Left colon (tissue), 2 donors: Measurements from ENCODE around the gene NCOA1. TPM values are rescaled to one million over a fixed set of nuclear protein-coding genes. Genes with fewer than 3 reads are reported as not detected.

Experiments used
- ATAC-seq: fragments of 200-7000 bp; cut with Tn5 transposase; one replicate; pipeline ENCODE4 v1.9.1; 2020; ENCODE audit warnings: mild to moderate bottlenecking, moderate library complexity
- DNase-seq, 2 donors: peaks; one replicate each; pipeline ENCODE4 v3.0.0-alpha.2; 2020
- intact Hi-C, 2 donors: fragments of 100-400 bp; cut with DNase I in 1 of 2; cut with micrococcal nuclease in 1 of 2; formaldehyde crosslinking; loops; one replicate each; pipeline versions ENCODE4 v1.11.2 to v1.14.0; 2022; cut with DNase I, micrococcal nuclease
- total RNA-seq, 2 donors: library from RNA; stranded (reverse); fragmentation: NEBNext Ultra II Directional; extraction: Animal tissue kit (Norgen Biotek cat#: 25700); gene quantifications; one replicate each; pipeline ENCODE4 v1.2.1, GENCODE V29; 2021
- donor health status: DM: no; HTN: no; CAD: no.
- donor health status: DM: yes; HTN: yes; CAD: no.

The NCOA1 gene
- total RNA-seq, 2 donors from 2014 or later = 34.2 to 38.9 TPM

GRCh38 chr2:24707143-24707542 lies 216.1 kb downstream of the NCOA1 start:
- intact Hi-C loops = no loop called here
- ATAC-seq = no peak

GRCh38 chr2:24708537-24709152 lies 217.6 kb downstream of the NCOA1 start:
- intact Hi-C loops = no loop called here
- no peak for DNase-seq
- no peak for ATAC-seq

More at GRCh38 chr2:24707143-24707542, 216.1 kb downstream of the NCOA1 start:
- DNase-seq = no peak

- intact Hi-C loops = no loop called here
- DNase-seq = no peak
- no peak for ATAC-seq
These were observed 219.8 kb downstream of the NCOA1 start for GRCh38 chr2:24710806-24711205.

GRCh38 chr2:24711865-24712264 lies 220.8 kb downstream of the NCOA1 start:
- intact Hi-C loops = no loop called here
- no peak for DNase-seq
- ATAC-seq = no peak

GRCh38 chr2:24712296-24712695 lies 221.2 kb downstream of the NCOA1 start:
- intact Hi-C loops = no loop called here
- DNase-seq (no peak), ATAC-seq (no peak)

GRCh38 chr2:24717263-24717951 lies 226.4 kb downstream of the NCOA1 start:
- ATAC-seq = no peak
- intact Hi-C loops = no loop called here
- DNase-seq = no peak

- DNase-seq = no peak
- ATAC-seq = no peak
- intact Hi-C loops = no loop called here
These were observed 229.3 kb downstream of the NCOA1 start for GRCh38 chr2:24720310-24720709.

- peak; percentile 66 for ATAC-seq
These were observed 230.4 kb downstream of the NCOA1 start for GRCh38 chr2:24721470-24721869.

GRCh38 chr2:24722141-24722790 lies 231.2 kb downstream of the NCOA1 start:
- no peak for ATAC-seq
- DNase-seq = no peak
- intact Hi-C loops = no loop called here

More at GRCh38 chr2:24721470-24721869, 230.4 kb downstream of the NCOA1 start:
- intact Hi-C loops = no loop called here
- DNase-seq = peak; percentile 60 to 62

- no peak for ATAC-seq
- intact Hi-C loops = no loop called here
- DNase-seq = no peak
These were observed 232.1 kb downstream of the NCOA1 start for GRCh38 chr2:24723191-24723590.

- intact Hi-C loops = no loop called here
- DNase-seq (no peak), ATAC-seq (no peak)
These were observed 232.6 kb downstream of the NCOA1 start for GRCh38 chr2:24723665-24724064.

GRCh38 chr2:24724111-24724775 lies 233.2 kb downstream of the NCOA1 start:
- intact Hi-C loops = no loop called here
- DNase-seq = no peak
- ATAC-seq = no peak

GRCh38 chr2:24725956-24726355 lies 234.9 kb downstream of the NCOA1 start:
- no peak for ATAC-seq
- intact Hi-C loops = no loop called here
- DNase-seq = no peak

- intact Hi-C loops = no loop called here
- no peak for DNase-seq
- ATAC-seq = no peak
These were observed 239.4 kb downstream of the NCOA1 start for GRCh38 chr2:24730481-24730880.

GRCh38 chr2:24731040-24731439 lies 240.0 kb downstream of the NCOA1 start:
- DNase-seq = no peak
- intact Hi-C loops = no loop called here
- ATAC-seq = no peak

- intact Hi-C loops = no loop called here
- ATAC-seq (no peak), DNase-seq (no peak)
These were observed 240.9 kb downstream of the NCOA1 start for GRCh38 chr2:24731923-24732322.

GRCh38 chr2:24734741-24735140 lies 243.7 kb downstream of the NCOA1 start:
- intact Hi-C loops = no loop called here
- DNase-seq = no peak
- no peak for ATAC-seq

GRCh38 chr2:24739354-24740025 lies 248.4 kb downstream of the NCOA1 start:
- no peak for DNase-seq
- ATAC-seq = no peak
- intact Hi-C loops = no loop called here

- no peak for DNase-seq
- no peak for ATAC-seq
These were observed 249.1 kb downstream of the NCOA1 start for GRCh38 chr2:24740142-24740541.

More at GRCh38 chr2:24740142-24740541, 249.1 kb downstream of the NCOA1 start:
- intact Hi-C loops = no loop called here
